GM12878 (cell line): ENCODE data around the gene TSR3. TPM values are rescaled to one million over a fixed set of nuclear protein-coding genes. Genes with fewer than 3 reads are reported as not detected.
A peak's percentile ranks its signal among the peaks of the same experiment; 100 is the strongest.

Experiments used
- BACH1 ChIP-seq: fragments of 450-650 bp; IDR thresholded peaks from 2 replicates; pipeline ENCODE4 v1.6.1; 2017; ENCODE audit warnings: mild to moderate bottlenecking, borderline replicate concordance
- BCL11A ChIP-seq: IDR thresholded peaks from 2 replicates; pipeline ENCODE4 v1.6.1; 2011; ENCODE audit warnings: low read depth, low read length
- CBFB ChIP-seq: IDR thresholded peaks from 2 replicates; pipeline ENCODE4 v1.6.1; 2016; ENCODE audit warnings: antibody characterized with exemption, low read depth
- CHD4 ChIP-seq: fragments of 200-600 bp; sonication (generic); IDR thresholded peaks from 2 replicates; pipeline ENCODE4 v1.6.1; 2016; ENCODE audit warnings: mild to moderate bottlenecking
- E4F1 ChIP-seq: fragments of 450-650 bp; IDR thresholded peaks from 2 replicates; pipeline ENCODE4 v1.6.1; 2018; ENCODE audit warnings: borderline replicate concordance, mild to moderate bottlenecking; ENCODE audit not compliant: partially characterized antibody
- FOS ChIP-seq: IDR thresholded peaks from 3 replicates; pipeline ENCODE4 v1.6.1; 2011; ENCODE audit warnings: borderline replicate concordance; ENCODE audit not compliant: insufficient read length; ENCODE audit errors: extremely low read depth
- GABPA ChIP-seq: IDR thresholded peaks from 2 replicates; pipeline ENCODE4 v1.6.1; 2014; ENCODE audit warnings: antibody characterized with exemption, low read depth, mild to moderate bottlenecking, inconsistent platforms
- GATAD2B ChIP-seq: fragments of 450-650 bp; conservative IDR thresholded peaks from 2 replicates; pipeline ENCODE4 v1.6.1; 2017; ENCODE audit warnings: low read depth, mild to moderate bottlenecking, moderate library complexity
- HCFC1 ChIP-seq: fragments of 150-350 bp; IDR thresholded peaks from 2 replicates; pipeline ENCODE4 v1.6.1; 2014; ENCODE audit warnings: low read length
- HDAC6 ChIP-seq: fragments of 200-600 bp; sonication (generic); IDR thresholded peaks from one replicate; pipeline ENCODE4 v1.8.0; 2017; ENCODE audit warnings: antibody characterized with exemption; ENCODE audit not compliant: unreplicated experiment
- KAT2A ChIP-seq: conservative IDR thresholded peaks from 2 replicates; pipeline ENCODE4 v1.6.1; 2011; ENCODE audit warnings: low read depth, low read length; ENCODE audit not compliant: control insufficient read depth
- KLF5 ChIP-seq: fragments of 450-650 bp; IDR thresholded peaks from 2 replicates; pipeline ENCODE4 v1.6.1; 2014; ENCODE audit warnings: mild to moderate bottlenecking; ENCODE audit not compliant: partially characterized antibody
- NR2C1 ChIP-seq: fragments of 450-650 bp; IDR thresholded peaks from 2 replicates; pipeline ENCODE4 v1.6.1; 2017; ENCODE audit warnings: antibody characterized with exemption, mild to moderate bottlenecking, moderate library complexity
- POLR2AphosphoS2 ChIP-seq: IDR thresholded peaks from 2 replicates; pipeline ENCODE4 v1.6.1; 2011; ENCODE audit warnings: low read depth, mild to moderate bottlenecking, low read length, improper control_type of control experiment, moderate library complexity
- RAD51 ChIP-seq: fragments of 450-650 bp; IDR thresholded peaks from 2 replicates; pipeline ENCODE4 v1.6.1; 2016; ENCODE audit warnings: moderate library complexity, mild to moderate bottlenecking, inconsistent platforms
- REST ChIP-seq: IDR thresholded peaks from 2 replicates; pipeline ENCODE4 v1.6.1; 2012; ENCODE audit warnings: mild to moderate bottlenecking, low read depth, low read length
- RUNX3 ChIP-seq: IDR thresholded peaks from 2 replicates; pipeline ENCODE4 v1.6.1; 2012; ENCODE audit warnings: low read length, inconsistent platforms
- SMARCA5 ChIP-seq: fragments of 450-650 bp; IDR thresholded peaks from 2 replicates; pipeline ENCODE4 v1.6.1; 2017; ENCODE audit warnings: mild to moderate bottlenecking
- SRF ChIP-seq, 2 experiments: IDR thresholded peaks; 2 replicates each; pipeline ENCODE4 v1.6.1; 2011; ENCODE audit warnings: low read depth in 2 of 2, low read length in 2 of 2, mild to moderate bottlenecking in 1 of 2, moderate library complexity in 1 of 2
- TARDBP ChIP-seq: IDR thresholded peaks from 2 replicates; pipeline ENCODE4 v1.6.1; 2016; ENCODE audit warnings: borderline replicate concordance
- YY1 ChIP-seq: IDR thresholded peaks from 2 replicates; pipeline ENCODE4 v1.6.1; 2011; ENCODE audit warnings: low read depth, mild to moderate bottlenecking, low read length
- ZBTB40 ChIP-seq: fragments of 450-650 bp; IDR thresholded peaks from 2 replicates; pipeline ENCODE4 v1.6.1; 2016; ENCODE audit warnings: mild to moderate bottlenecking, moderate library complexity, borderline replicate concordance
- polyA plus RNA-seq, 11 experiments: library from polyadenylated mRNA; depleted of rRNA in 4 of 11; unstranded in 6 of 11; stranded (reverse) in 5 of 11; fragments of >200 nt; fragmentation: Nextera tagmentation in 4 of 11; fragmentation: Illumina TruSeq in 1 of 11; extraction: Ambion mirVana in 4 of 11; extraction: Trizol in 1 of 11; gene quantifications; 1 replicate in 1 of 11; 2 replicates in 10 of 11; pipeline versions ENCODE4 v1.2.1 to v1.2.3, GENCODE V29; 2011 to 2016; ENCODE audit warnings: inconsistent platforms in 2 of 11, missing spikeins in 2 of 11, low read depth in 1 of 11
- total RNA-seq, 4 experiments: library from RNA; depleted of rRNA in 3 of 4; stranded (reverse); fragments of >200 nt in 3 of 4; fragmentation: Illumina TruSeq in 1 of 4; extraction: Trizol in 1 of 4; gene quantifications; 2 replicates each; pipeline versions ENCODE4 v1.2.1 to v1.2.3, GENCODE V29; 2013 to 2021

Gene TSR3
- total and polyA plus RNA-seq, 10 of the 15 experiments (the other 5 are each of a cell fraction or from before 2014, with no cell fraction given), result 3.4 to 108 (median 46.9) TPM

- TF ChIP-seq GABPA (no peak), RUNX3 (no peak), KLF5 (no peak), BCL11A (no peak), RAD51 (no peak), FOS (no peak), GATAD2B (peak; percentile 50; the same call in 1 of the 2 replicates), YY1 (peak; percentile 79), SMARCA5 (no peak), HCFC1 (no peak), HDAC6 (no peak), TARDBP (no peak), KAT2A (no peak), BACH1 (no peak), CHD4 (no peak), ZBTB40 (no peak), REST (no peak), CBFB (no peak), E4F1 (no peak), POLR2AphosphoS2 (no peak), SRF (IDR thresholded peaks at IDR 0.05; ENCODE audit: low read depth in 2 of 2, low read length in 2 of 2) (no peak), NR2C1 (no peak)
Observed at GRCh38 chr16:1300664-1301476, 50.8 kb downstream of the TSR3 start (continued).
